ENCODE data around the gene SLC6A3.
"Not testable (repeated sequence)": the region's sequence is repeated elsewhere in the genome, so short reads cannot be mapped to it uniquely, and the experiment has no call there.

Gene SLC6A3

DNA sequence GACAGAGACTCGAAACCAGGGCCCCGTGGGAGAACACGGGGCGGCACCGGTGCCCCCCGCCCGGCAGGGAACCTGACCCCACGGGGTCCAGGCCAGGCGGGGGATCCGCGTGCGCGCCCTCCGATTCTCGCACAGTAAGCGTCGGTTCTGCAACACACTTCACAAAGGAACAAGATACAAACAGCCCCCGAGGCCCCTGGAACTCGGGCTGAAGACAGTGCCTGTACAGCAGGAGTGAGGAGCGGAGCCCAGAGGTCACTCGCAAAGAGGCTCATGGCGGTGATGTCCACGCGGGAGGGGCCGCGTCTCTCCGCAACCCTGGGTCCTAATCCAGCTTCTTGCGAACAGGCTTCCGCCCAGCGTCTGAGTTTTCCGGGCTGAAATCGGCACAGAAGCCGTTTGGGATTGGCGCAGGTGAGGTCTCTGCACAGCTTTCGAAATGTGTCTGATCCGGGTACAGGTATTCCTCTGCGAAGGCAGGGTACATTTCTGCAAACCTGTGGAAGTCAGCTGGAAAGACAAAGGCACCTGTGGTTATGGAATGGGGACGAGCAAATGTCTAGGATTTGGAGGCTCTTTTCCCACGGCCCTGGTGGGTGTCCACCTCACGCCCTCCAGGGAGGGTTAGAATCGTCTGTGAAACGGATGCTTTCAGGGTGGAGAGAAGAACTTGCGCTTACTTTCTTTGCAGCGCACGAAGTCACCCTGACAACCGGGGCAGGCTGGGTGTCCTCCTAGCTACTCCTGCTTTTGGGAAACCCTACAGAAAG is 18.3 kb upstream of the SLC6A3 start:
- no peak for DNase-seq

DNA sequence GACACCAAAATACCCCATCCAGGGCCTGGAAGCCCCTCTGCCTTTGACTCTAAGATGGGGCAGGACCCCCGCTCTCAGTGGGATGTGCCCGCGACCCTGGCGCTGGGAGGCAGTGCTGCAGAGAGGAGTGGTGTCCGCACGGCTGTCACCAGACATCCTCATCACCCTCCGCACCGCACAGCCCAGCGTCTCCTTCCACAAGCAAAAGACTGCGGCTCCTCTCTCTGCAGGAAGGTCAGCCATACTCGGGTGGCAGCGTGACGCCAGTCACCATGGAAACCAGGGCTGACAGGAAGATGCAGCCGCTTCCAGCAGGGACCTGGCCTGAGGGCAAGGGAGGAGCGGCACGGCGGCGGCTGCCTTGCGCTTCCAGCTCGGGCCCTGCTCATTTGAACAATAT is 17.1 kb upstream of the SLC6A3 start:
- DNase-seq, result no peak

DNA sequence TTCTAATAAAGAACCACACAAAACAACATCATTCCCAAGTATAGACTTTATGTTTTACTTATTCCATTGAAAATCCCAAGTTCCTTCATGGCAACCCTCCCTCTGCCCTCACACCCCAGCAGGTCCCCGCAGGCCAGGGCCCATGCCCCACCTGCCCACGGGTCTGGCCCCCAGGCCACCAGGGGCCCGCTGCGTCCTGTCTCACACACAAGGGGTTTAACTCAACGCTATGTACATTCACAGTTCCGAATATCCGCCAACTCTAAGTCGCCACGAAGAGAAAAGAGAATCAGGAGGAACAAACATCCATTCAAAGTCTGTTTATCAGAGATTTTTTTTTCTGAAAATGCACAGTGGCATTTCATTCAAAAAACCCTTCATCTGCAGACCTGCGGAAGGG is 16.2 kb upstream of the SLC6A3 start:
- DNase-seq, result no peak

DNA sequence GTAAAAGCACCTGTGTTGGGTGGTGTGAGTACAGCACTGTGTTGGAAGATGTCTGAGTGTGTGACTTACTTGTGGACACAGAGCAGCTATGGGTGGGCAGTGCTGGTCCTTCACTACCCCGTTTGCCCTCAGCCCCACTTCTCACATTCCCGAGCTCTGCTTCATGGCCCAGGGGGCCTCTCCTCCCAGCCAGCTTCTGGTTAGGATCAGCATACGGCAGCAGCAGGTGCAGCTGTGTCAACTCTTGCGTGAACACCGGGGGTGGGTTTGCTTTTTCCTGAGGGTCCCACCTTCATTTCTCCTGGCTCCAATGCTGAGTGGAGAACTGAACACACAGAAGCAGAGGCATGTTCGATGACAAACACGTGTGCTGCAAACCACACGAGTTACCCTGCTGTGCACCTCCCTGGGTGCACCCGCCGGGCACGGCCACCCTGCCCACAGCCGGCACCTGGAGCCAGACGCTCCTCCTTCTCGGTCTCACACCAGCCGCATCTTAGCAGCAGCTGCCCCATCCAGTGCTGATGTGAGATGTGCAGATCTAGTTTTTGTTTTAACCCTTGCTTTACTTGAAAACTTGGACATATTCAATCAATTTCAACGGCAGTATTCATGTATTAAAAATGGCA is 14.9 kb upstream of the SLC6A3 start:
- DNase-seq, result no peak

DNA sequence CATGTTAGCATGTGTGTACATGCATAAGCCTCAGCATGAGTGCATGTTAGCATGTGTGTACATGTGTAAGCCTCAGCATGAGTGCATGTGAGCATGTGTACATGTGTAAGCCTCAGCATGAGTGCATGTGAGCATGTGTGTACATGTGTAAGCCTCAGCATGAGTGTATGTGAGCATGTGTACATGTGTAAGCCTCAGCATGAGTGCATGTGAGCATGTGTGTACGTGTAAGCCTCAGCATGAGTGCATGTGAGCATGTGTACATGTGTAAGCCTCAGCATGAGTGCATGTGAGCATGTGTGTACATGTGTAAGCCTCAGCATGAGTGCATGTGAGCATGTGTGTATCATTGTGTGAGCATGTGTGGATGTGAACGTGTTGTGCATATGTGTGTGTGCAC is 14.2 kb upstream of the SLC6A3 start:
- not testable (repeated sequence) for DNase-seq

DNA sequence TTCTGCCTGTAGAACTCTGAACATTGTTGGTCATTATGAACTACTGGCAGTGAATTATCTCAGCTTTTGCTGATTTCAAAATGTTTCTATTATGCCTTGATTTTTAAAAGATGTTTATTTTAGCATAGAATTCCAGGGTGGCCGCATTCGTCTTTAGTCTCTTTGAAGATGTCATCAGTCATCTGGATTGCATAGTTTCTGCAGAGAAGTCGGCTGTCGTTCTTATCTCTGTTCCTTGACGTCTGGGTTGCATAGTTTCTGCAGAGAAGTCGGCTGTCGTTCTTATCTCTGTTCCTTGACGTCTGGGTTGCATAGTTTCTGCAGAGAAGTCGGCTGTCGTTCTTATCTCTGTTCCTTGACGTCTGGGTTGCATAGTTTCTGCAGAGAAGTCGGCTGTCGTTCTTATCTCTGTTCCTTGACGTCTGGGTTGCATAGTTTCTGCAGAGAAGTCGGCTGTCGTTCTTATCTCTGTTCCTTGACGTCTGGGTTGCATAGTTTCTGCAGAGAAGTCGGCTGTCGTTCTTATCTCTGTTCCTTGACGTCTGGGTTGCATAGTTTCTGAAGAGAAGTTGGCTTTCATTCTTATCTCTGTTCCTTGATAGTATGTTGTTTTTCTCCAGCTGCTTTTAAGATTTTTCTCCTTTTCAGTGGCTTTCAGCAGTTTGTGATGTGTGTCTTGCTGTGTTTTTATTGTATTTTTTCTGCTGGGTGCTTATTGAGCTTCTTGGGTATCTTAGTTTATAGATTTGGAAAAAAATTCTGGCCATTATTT is 11.1 kb upstream of the SLC6A3 start:
- DNase-seq, result not testable (repeated sequence)

DNA sequence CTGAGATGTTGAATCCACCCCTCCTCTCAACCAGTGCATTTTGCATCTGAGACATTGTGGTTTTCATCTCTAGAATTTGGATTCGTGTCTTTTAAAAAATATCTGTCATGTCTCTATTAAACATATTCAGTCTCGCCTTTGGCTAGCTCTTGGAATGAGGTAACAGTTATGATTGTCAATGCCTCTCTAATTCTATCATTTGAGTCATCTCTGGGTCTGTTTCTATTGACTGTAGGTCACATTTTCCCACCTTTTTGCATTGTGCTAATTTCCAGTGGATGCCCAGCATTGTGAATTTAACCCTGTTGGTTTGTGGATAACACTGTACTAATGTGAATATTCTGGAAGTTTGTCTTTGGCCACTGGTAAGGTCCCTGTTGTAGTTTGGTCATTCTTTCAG is 8.4 kb upstream of the SLC6A3 start:
- no peak for DNase-seq

DNA sequence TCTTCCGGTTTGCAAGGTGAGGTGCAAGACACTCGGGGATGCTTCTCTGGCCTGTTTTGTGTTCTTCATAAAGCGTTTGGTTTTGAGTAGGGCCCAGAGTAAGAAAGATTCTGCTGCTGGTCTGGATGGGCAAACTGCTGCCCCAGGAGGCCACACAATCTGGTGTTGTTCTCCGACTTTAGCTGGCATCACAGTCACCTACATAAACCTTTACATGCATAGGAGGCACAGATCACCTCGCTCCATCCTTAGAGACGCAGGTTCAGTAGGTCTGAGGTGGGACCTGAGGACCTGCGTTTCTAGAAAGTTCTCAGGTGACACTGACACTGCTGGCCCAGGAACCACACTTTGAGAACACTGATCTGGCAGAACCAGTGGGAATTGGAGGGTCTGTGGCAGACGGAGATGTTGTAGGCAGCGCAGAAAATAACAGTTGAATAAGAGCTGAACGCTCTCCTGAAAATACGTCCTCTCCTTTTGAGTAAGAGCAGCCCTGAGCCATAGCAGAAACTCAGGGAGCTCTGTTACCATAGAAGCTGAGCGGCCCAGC is 3.9 kb upstream of the SLC6A3 start:
- DNase-seq, result no peak

DNA sequence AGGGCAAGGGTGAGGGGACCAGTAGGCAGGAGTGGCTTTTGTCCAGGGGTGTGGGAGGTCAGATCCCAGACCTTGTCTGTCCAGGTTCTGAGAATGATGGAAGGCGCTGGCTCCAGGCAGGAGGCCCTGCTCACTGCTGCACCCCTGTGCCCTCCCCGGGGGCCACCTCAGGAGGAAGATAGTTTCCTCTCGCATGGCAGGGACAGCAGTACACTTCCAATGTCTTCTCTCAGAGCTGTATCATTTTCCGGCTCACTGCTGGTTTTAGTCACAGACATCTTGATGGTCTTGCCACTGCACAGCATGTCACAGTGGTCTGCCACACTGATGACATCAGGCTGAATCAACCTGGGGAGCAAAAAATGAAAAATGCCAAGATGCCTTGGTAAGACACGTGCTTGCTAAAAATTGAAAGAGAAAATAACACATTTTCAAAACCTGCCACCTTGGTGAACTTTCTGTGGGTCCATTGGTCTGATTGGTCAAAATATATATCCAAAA is 3.3 kb upstream of the SLC6A3 start:
- no peak for DNase-seq

DNA sequence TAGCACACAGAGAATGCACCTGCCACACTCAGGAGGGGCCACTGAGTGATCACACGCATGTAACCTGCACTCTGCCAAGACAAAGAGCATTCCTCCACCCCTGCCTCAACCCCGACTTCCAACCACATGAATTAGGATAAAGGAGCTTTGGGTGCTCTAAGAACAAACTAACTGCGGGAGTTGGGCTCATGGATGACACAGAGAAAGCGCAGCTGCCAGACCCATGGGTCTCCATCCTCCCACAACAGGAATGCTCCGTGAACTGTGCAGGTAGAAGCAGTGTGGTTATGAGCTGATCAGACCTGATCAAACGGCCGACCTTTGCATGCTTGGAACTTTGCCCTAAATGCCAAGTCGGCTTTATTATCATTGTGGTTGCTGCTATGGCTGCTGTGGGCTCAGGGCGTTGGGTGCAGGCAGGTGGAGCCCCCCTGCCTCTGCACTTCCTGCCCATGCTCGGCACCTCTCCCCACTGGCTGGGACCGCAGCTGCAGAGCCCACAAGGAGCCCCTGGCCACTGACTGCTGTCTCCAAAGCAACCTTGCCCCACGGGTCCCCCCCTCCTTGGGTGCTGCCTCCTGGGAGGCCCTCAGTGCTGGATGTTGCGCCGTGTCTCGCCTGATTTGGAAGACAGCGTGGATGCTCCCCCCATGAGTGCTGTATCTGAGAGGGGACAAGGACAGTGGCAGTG is 2.6 kb upstream of the SLC6A3 start:
- DNase-seq, result no peak

DNA sequence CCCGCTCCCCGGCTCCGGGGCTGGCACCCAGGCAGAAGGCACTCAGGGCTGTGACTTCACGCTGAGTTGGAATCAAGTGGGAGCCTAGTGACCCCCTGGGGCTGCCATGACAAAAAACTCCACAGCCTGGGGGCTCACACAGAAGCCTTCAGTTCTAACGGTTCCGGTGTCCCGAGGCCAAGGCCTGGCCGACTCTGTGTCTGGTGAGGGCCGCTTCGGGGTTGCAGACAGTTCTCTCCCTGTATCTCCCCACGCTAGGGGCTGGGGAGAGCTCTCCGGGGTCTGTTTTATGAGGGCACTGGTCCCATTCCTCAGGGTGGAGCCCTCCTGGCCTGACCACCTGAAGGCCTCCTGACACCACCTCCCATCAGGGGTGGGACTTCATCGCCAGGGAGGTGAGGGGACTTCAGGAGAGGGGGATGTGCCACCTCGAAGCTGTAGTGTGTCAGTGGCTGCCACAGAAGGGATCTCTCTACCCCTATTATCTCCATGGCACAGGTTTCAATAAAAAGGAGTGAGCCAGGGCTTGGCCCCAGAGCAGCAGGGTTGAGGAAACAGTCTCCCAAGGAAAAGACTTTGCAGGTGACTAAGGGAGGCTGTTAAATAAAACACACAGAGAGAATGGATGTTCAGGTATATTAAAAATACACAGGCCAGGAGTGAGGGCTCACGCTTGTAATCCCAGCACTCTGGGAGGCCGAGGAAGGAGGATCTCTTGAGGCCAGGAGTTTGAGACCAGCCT is 1.5 kb upstream of the SLC6A3 start:
- DNase-seq, result no peak

DNA sequence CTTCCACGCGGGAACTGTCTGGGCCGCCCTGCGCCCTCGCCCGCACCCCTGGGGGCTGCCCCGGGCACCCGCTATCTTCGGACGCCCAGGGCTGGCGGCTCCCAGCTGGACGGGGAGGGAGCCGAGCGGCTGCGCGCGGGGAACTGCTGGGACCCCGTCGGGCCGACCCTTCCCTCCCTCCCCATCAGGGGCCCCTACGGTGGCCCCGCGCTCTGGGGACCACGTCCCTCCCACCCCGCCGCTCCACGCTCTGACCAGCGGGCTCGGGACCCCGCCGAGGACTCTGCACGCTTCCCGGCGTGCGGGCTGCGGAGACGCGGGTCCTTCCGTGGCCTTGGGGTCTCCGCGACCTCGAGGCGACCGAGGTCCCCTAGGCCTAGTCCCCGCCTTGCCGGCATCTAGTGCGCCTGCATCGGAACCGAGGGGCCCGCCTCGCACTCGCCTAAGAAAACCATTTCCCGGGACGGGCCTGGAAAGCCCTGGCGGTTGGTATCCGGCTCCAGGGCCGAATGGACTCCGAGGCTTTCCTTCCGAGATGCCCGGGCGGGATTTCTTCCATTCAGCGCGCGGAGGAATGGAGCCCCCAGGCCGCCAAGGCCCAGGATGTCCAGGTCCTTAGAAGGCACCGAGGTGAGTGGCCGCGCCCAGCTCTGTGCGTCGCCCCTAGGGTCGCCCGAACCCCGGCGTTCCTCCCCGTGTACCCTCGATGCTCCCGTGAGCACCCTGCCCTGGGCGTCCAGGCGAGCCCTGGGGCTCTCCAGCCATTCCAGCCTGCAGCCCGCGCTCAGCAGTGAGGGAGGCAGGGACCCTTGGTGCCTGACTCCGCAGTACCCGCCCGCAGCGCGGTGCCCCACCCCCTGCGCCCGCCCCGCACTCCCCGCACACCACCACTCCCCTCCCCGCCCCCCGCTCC is 705 bp upstream of the SLC6A3 start:
- no peak for DNase-seq

DNA sequence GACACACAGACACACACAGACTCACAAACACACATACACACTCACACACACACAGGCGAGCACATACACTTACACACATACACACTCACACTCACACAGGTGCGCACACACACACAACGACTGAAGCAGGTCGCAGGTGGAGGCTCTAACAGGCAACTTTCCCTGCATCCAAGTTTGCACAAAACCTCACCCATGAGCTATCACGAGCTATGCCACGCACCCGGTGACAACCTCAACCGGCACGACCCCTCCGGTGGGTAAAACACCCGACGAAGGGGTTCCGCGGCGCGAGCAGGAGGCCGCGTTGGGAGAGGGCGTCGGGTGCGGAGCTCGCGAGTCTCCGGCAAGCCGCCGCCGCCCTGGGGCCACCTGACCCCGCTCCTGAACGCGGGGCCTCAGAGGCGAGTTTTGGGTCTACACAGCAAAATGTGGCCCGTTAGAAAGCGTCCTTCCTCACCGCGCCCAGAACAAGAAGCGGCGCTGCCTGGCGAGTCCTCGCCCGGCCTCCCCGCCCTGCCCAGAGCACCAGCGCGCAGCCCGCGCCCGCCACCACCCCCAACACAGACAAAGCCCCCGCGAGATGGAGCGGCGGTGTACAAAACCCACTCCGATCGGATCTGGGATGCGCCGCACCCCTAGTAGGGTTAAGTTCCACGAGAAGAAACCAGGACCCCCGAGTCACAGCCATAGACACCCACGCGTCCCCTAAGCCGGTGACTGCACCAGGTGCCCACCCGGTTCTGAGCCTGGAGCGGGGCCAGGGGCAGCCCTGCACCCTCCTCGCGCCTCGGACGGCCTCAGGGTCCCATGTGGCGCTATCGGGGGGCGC is 665 bp downstream of the SLC6A3 start:
- no peak for DNase-seq

DNA sequence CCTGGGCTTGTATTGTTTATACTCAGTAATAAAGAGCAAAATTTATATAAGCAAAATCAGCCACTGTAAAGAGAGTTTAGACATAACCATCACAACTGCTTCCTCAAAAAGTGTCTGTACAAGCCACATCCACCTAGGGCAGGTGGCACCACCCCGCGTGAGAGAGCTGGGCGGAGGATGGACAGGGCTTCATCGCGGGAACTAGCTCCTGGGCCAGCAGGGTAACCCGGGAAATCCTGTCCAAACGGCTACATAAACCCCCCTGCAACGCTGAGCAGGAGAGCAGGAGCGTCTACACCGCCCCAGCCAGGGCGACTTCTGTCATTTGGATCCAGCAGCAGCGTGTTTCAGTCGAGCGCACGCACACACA is 1.3 kb downstream of the SLC6A3 start:
- DNase-seq, result peak; percentile 6

DNA sequence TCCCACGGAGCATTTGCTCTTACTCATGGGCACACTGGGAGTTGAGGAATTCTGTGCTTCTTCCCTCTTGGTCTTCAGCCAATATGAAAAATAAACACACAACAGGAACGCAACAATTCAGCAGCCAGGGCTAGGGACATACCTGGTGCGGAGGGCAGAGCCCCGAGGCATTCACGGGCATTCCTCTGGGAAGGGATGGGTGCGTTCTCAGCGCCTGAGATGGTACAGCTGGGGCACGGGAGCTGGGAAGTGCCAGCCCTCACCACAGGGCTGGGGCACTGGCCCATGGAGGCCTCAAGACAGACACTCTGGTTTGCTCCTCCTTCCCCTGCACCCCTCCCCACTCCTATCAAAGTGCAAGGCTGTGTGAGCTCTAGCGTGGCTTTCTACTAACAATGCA is 2.1 kb downstream of the SLC6A3 start:
- no peak for DNase-seq

DNA sequence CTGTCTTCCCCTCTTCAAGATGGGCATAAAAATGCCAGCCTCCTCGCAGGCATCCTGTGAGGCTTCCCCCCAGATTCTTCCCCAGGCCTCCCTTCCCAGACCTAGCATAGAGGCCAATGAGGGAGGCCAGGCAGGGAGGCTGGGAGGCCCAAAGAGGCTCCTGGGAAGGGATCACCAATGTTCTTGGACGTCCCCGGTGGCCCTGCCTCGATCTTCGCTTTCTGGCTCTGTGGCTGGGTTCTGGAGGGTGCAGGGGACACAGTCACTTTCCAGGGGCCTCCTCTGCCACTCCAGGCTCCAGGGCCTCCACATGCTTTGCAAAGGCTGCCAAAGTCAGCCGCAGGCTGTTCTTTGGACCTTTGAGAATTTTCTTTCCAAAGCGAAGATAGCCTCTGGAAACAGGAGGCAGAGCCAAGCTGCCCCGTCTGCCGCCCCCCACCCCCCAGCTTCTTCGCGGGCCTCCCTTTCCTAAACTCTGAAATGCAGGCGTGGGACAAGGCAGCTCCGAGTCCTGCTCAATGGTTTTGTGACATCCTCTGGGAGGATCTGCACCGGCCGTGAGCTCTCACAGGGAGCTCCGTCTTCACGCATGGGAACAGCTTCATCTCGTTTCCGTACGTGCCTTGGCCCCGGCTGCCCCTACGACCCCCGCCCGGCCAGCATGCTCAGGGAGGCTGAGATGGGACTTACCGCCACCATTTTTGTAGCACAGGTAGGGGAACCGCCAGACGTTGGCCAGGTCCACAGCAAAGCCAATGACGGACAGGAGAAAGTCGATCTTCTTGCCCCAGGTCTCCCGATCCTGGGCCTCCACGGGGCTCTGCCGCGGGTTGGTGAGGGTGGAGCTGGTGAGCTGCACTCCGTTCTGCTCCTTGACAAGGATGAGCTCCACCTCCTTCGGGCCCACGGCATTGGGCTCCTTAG is 2.8 kb downstream of the SLC6A3 start:
- no peak for DNase-seq

DNA sequence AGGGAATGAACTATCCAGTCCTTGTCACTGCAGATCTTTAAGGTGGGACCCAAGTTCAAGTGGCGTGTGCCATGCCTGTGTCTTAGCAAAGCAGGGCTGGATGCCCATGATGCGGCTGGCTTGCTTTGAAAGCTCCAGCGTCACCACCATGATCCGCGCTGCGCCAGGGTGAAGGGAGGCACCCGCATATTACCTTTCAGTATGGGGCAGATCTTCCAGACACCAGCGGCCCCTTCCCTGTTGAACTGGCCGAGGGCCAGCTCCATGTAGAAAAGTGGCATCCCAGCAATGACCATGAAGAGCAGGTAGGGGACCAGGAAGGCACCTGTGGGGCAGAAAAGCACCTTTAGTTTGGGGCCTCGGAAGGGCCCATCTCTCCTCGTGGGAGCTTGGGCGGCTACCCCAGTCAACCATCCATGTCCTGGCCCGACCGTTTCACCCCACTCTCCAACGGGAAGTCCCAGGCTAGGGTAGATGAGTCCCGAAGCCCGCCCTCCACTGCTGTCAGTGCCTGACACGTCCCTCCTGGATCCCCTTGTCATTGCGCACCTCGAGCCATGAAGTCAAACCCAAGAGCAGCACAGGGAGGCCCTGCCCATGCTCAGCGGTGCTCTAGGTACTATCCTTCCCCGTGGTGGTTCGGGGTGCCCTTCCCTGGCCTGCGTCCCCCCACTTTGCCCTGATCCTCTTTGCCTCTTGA is 3.9 kb downstream of the SLC6A3 start:
- no peak for DNase-seq

DNA sequence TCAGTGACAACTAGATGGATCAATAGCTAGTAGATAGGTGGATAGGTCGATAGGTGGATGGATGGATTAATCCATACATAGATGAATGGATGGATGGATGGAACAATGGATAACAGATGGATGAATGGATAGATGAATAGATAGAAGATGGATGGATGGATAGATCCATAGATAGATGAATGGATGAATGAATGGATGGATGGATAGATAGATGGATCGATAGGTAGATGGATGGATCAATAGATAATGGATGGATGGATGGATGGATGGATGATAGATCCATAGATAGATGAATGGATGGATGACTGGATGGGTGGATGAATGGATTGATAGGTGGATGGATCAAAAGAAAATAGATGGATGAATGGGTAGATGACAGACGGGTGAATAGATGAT is 5.1 kb downstream of the SLC6A3 start:
- DNase-seq, result no peak

All from NCI-H1694 treated with DMSO at 0.1 percent for 48 hours (cell line).